OCI-LY3 (cell line): ENCODE data around the gene KRTAP4-9.

Experiments used
- CTCF ChIP-seq: fragments of 200-600, 300-600 bp; sonication (generic); IDR thresholded peaks from 2 replicates; pipeline ENCODE4 v1.5.1; 2014; ENCODE audit warnings: antibody characterized with exemption, low read length, low read depth
- EZH2phosphoT487 ChIP-seq: fragments of 200-600 bp; shearing (Covaris generic); IDR thresholded peaks from 2 replicates; pipeline ENCODE4 v1.6.1; 2018; ENCODE audit warnings: antibody characterized with exemption, mixed run types, low read depth

- TF ChIP-seq EZH2phosphoT487 (no peak), CTCF (no peak)
Observed at GRCh38 chr17:41141361-41141760, 36.2 kb downstream of the KRTAP4-9 start.
